HEK293T (cell line): ENCODE measurements around the gene MED9.

Source experiments
- BHLHE40 ChIP-seq: fragments of 450-650 bp; IDR thresholded peaks from 2 replicates; pipeline ENCODE4 v1.6.1; 2016; ENCODE audit warnings: mild to moderate bottlenecking, moderate library complexity, borderline replicate concordance
- FOXK2 ChIP-seq: fragments of 450-650 bp; IDR thresholded peaks from 2 replicates; pipeline ENCODE4 v1.6.1; 2016; ENCODE audit warnings: mild to moderate bottlenecking
- LEF1 ChIP-seq: fragments of 450-650 bp; IDR thresholded peaks from 2 replicates; pipeline ENCODE4 v1.6.1; 2017; ENCODE audit warnings: mild to moderate bottlenecking, borderline replicate concordance
- SP1 ChIP-seq: fragments of 450-650 bp; IDR thresholded peaks from 2 replicates; pipeline ENCODE4 v1.6.1; 2017
- TARDBP ChIP-seq: fragments of 450-650 bp; IDR thresholded peaks from 2 replicates; pipeline ENCODE4 v1.6.1; 2016

DNA sequence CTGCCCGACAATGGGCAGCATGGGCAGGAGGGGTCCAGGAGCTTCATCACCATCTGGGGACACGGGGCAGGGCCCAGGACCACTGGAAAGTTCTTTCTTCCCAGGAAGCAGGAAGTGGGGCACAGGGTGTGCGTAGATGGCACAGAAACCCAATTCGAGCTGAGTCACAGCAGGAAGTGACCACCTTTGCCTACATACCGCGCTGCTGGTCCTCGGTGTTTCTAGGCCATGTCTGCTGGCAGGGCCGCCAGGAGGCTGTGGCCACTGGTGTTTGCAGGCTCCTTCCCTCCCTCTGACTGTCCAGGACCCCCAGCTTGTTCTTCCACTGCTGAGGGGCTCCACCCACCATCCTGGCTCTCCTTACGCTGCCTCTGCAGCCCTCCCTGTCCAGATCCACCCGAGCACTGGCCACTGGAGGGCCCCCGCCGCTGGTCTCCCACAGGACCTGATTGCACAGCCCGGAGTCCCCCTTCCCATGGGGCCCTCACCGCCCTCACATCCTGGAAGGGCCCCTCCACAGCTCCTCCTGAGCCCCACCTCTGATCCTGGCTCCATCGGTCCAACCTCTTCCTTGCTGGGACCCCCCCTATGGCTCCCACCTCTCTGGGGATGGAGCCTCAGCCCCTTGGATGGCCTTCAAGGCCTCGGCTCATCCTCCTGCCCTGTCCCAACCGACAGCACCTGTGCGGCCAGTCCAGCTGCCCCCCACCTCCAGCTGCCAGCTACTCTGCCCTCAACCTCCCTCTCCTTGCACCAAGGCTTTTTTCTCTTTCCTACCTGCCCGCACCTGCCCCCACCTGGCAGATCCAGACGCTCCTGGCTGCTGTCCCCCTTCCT, 33.9 kb downstream of the MED9 start:
- TF ChIP-seq BHLHE40 (no peak), TARDBP (no peak), SP1 (no peak), LEF1 (no peak), FOXK2 (no peak)
